HL-60 (cell line): ENCODE results near the gene PLCL2.

Experiments used
- DNase-seq, 2 experiments: peaks; one replicate each; pipeline ENCODE4 v3.0.0-alpha.2; 2010 to 2020; ENCODE audit warnings: low read depth in 1 of 2, low spot score in 1 of 2
- H3K27ac ChIP-seq: fragments of 250-450 bp; sonication (Bioruptor Pico); replicated peaks from 2 replicates; pipeline ENCODE4 v1.5.1; 2020; ENCODE audit warnings: mild to moderate bottlenecking, moderate library complexity
- H3K27me3 ChIP-seq: fragments of 250-450 bp; sonication (Bioruptor Pico); 2 replicates; pipeline ENCODE4 v1.5.1; 2021; ENCODE audit warnings: mild to moderate bottlenecking, moderate library complexity; ENCODE audit not compliant: insufficient read depth, poor library complexity, severe bottlenecking
- H3K4me3 ChIP-seq: replicated peaks from 2 replicates; pipeline ENCODE4 v1.5.1; 2011; ENCODE audit warnings: mild to moderate bottlenecking, control low read depth, low read length; ENCODE audit not compliant: insufficient read depth
- GABPA ChIP-seq: IDR thresholded peaks from 2 replicates; pipeline ENCODE4 v1.6.1; 2012; ENCODE audit warnings: low read depth
- POLR2AphosphoS5 ChIP-seq: IDR thresholded peaks from 2 replicates; pipeline ENCODE4 v1.6.1; 2012; ENCODE audit warnings: low read depth
- REST ChIP-seq: IDR thresholded peaks from 2 replicates; pipeline ENCODE4 v1.6.1; 2012; ENCODE audit warnings: low read depth; ENCODE audit not compliant: insufficient replicate concordance
- SPI1 ChIP-seq: IDR thresholded peaks from 2 replicates; pipeline ENCODE4 v1.6.1; 2012; ENCODE audit warnings: low read depth, mild to moderate bottlenecking, borderline replicate concordance
- TF ChIP-seq, protein P1 (sequence below): IDR thresholded peaks from one replicate; pipeline ENCODE4 v1.5.1; 2011; ENCODE audit warnings: low read length, control low read depth, inconsistent platforms; ENCODE audit not compliant: insufficient read depth

The PLCL2 gene

DNA sequence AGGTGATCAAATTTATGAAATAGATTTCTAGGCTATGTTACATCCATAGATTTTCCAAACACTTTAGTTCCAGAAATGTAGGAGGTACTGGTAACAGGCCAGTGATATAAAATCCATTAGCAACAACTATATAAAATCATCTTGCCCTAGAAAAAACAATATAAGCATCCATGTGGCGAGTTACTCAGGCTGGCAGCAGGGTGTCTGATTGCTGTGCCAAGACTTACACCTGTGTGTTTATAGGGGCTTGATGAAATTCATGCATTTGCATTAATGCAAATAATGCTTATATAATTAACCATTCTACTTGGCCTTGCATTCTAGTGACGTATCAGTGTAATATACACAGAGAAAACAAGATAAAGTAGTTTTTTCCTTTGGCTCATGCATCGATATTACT, 153.4 kb downstream of the PLCL2 start:
- H3K4me3 ChIP-seq = no peak overlapping the region
- no peaks in the 10 kb centered on the region for H3K27me3 ChIP-seq
- TF ChIP-seq GABPA = no peak
- TF ChIP-seq POLR2AphosphoS5 = no peak
- no peak for TF ChIP-seq REST
- no peak for TF ChIP-seq SPI1
- TF ChIP-seq, protein P1, sequence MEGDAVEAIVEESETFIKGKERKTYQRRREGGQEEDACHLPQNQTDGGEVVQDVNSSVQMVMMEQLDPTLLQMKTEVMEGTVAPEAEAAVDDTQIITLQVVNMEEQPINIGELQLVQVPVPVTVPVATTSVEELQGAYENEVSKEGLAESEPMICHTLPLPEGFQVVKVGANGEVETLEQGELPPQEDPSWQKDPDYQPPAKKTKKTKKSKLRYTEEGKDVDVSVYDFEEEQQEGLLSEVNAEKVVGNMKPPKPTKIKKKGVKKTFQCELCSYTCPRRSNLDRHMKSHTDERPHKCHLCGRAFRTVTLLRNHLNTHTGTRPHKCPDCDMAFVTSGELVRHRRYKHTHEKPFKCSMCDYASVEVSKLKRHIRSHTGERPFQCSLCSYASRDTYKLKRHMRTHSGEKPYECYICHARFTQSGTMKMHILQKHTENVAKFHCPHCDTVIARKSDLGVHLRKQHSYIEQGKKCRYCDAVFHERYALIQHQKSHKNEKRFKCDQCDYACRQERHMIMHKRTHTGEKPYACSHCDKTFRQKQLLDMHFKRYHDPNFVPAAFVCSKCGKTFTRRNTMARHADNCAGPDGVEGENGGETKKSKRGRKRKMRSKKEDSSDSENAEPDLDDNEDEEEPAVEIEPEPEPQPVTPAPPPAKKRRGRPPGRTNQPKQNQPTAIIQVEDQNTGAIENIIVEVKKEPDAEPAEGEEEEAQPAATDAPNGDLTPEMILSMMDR = no peak
- DNase-seq = no peak
- H3K27ac ChIP-seq = no peak overlapping the region

GRCh38 chr3:17038900-17039553, 154.3 kb downstream of the PLCL2 start:
- no peak for DNase-seq
- Histone ChIP-seq H3K4me3 (no peak overlapping the region), H3K27ac (no peak overlapping the region), H3K27me3 (no peaks in the 10 kb centered on the region)
- TF ChIP-seq, protein P1 = no peak
- TF ChIP-seq POLR2AphosphoS5 (no peak), GABPA (no peak), SPI1 (no peak), REST (no peak)

DNA sequence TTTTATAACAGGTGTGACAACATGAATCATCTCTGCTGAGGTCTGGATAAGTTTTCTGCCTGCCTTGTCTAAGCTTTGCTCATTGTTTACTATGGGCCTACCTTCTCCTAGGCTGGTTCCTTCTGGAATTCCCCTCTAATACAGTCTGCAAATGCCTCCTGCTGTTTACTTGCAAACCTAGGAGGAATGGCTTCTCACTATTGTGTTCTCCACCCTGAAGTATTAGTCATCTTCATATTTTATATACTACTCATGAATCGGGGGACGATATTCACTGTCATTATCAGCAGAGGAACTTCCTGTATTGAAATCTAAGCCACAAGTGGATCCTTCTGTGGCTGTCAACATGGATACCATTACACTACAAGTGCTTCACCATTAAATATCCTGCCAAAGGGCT, 154.8 kb downstream of the PLCL2 start:
- no peak overlapping the region for H3K27ac ChIP-seq
- DNase-seq = no peak
- H3K27me3 ChIP-seq = no peaks in the 10 kb centered on the region
- TF ChIP-seq SPI1 = no peak
- TF ChIP-seq POLR2AphosphoS5 = no peak
- TF ChIP-seq GABPA = no peak
- TF ChIP-seq, protein P1 = no peak
- TF ChIP-seq REST = no peak
- H3K4me3 ChIP-seq = no peak overlapping the region
